Glomerular visceral epithelial cell (primary cell): ENCODE results near the gene RCL1.
"Not testable (repeated sequence)": the region's sequence is repeated elsewhere in the genome, so short reads cannot be mapped to it uniquely, and the experiment has no call there.

Experiments
- DNase-seq: peaks from one replicate; pipeline ENCODE4 v3.0.0-alpha.2; 2016; ENCODE audit errors: extremely low spot score

Gene RCL1, protein sequence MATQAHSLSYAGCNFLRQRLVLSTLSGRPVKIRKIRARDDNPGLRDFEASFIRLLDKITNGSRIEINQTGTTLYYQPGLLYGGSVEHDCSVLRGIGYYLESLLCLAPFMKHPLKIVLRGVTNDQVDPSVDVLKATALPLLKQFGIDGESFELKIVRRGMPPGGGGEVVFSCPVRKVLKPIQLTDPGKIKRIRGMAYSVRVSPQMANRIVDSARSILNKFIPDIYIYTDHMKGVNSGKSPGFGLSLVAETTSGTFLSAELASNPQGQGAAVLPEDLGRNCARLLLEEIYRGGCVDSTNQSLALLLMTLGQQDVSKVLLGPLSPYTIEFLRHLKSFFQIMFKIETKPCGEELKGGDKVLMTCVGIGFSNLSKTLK

DNA sequence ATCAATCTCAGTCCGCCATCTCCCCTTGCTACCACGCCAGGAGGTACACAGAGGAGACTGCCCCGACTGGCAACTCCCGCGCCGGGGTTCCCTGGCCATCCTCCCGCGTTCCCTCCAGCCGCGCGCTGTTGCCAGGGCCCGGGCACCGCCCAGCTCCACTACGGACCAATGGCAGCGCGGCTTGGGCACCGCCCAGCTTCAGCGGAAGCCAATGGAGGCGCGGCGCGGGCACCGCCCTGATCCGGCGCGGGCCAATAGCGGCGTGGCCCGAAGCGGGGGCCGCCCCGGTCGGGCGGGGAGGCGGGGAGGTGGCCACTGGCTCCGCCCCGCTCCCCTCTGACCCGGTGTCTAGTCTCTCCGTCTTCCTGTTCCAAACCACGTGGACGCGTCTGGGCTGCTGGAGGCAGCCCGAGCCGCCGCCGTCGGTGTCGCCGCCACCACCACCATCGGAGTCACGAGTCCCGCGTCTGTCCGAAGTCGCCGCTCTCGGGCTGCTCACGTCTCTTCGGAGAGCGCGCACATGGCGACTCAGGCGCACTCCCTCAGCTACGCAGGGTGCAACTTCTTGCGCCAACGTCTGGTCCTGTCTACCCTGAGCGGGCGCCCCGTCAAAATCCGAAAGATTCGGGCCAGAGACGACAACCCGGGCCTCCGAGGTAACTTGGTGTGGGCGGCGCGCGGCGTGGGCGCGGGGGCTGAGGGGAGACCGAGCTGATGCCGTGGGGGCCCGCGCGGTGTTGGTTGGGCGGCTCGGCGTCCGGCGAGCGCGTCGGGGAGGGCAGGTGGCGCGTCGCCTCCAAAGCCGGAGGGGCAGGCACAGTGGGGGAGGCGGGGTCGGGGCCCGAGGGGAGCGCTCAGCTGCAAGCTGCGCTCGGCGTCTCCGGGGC, at the start of gene RCL1:
RCL1 (plus strand) TSS at position 373 of the 887 bp plus-strand sequence; CDS start at position 521, 148 bp downstream.
- DNase-seq: peak; percentile 96

DNA sequence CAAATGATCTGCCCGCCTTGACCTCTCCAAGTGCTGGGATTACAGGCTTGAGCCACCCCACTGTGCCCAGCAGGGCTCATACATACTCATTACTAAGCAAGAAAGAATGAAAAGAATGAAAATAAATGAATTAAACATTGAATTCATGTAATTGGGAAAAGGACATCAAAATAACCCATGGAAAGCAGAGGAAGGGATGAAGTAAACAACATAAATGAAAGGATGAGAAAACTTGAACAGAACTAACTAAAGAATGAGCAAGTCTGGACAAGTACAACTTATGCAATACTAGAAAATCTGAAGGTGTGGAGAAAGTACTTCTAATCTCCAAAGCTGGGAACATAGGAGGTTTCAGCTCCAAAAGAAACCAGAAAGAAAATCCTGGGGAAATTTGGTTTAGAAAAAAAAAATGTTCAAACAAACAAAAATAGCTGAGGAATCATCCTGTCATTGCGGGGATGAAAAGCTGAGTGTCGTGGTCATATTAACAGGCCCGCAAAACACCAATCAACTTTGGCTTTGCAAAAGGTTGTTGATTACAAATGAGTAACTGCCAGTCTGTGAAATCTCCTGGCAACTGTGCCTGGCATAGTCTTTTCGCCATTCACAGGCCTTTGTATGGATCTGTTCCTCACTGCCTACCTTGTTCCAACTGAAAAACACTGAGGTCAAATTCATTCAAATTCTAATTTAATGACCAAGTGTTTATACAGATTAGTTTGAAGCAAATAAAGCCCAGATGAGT, 49.4 kb upstream of the RCL1 start:
- no peak for DNase-seq

DNA sequence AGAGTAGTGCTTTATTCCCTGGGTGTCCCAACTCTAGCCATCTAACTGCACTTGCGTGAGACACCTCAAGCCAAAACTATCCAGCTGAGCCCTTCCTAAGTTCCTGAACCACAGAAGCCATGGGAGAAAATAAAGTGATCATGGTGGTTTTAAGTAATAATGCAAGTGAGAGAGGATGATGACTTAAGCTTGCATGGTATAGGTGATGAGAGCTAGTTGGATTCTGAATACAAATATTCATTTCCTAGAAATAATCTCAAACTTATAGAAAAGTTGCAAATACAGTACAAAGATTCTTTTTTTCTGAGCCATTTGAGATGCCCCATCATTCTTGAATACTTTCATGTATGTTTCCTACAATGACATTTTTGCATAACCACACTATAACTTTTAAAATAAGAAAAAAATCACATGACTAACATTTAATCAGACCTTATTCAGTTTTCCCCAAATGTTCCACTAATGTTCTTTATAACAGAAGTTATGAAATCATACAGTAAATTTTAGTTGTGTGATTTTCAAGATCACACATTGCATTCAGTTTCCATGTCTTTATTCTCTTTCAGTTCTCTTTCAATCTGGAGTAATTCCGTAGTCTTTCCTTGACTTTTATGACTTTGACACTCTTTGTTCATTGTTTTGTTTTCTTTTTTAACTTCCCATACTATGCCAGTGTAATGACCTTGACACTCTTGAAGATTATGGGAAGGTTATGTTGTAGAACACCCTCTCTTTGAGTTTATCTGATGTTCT, 46.3 kb upstream of the RCL1 start:
- DNase-seq: no peak

DNA sequence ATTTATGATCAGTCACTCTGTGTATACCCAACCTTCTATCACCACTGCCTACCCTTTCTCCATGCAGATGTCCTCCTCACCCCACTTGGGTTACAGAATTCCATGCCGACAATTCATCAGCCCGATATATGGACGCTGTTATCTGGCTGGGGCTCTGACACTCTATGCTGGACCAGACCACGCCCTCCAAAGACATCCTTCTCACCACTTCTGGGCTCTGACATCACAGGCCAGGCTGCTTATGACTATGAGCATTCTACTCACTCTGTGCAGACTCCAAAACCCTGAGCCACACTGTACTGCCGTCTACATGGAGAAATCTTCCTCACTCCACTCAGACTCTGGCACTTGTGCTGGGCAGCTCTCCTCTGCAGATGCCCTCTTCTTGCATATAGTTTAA, 44.1 kb upstream of the RCL1 start:
- no peak for DNase-seq

DNA sequence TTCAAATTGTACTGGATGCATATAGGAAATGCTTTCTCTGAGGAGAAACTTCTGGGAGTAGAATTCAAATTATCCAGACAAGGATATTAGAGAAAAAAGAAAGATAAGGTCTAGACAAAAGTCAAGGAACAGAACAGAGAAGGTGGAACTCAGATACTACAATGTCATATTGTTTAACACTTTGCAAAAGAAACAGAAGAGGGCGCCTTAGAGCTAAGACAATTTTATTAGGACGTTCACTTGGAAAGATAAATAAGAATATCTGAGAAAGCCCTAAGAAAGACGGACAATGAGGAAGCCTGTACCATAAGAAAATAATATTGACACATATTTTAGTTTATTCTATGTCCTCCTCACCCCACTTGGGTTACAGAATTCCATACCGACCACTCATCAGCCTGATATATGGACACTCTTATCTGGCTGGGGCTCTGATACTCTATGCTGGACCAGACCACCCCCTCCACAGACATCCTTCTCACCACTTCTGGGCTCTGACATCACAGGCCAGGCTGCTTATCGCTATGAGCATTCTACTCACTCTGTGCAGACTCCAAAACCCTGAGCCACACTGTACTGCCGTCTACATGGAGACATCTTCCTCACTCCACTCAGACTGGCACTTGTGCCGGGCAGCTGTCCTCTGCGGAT, 42.6 kb upstream of the RCL1 start:
- peak; percentile 45 for DNase-seq

DNA sequence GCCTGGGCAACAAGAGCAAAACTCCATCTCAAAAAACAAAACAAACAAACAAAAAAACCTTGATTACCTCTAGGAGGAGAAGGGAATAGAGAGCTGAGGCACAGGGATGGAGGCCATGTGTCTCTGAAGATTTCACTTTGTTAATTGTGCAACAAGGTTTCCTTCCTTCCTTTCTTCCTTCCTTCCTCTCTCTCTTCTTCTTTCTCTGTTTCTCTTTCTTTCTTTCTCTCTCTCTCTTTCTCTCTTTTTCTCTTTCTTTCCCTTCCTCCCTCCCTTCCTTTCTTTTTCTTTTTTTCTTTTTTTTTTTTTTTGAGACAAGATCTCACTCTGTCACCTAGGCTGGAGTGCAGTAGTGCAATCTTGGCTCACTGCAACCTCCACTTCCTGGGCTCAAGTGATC, 38.2 kb upstream of the RCL1 start:
- DNase-seq: not testable (repeated sequence)

DNA sequence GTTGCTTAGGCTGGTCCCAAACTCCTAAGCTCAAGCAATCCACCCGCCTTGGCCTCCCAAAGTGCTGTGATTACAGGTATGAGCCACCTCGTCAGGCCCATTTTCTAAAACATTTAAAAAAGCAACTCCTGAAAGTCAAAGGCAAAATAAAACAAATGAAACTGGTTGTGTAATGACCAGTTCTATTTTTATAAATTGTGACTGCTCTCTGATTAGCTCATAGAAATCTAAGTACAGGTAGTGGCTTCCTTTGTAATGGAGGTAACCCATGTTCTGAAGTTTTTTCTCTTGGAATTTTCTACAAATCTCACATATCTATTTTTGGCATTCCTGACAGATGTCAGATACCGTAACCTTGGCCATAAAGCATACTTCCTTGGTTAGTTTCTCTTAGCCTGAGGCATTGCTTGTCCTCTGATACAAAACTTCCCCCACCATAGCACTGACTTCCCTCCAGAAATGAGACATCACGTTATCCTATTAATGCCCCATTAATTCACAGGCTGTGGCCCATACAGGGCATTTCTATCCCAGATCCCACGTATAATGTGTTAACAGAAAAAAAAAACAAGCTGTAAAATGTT, 37.6 kb upstream of the RCL1 start:
- DNase-seq: no peak

DNA sequence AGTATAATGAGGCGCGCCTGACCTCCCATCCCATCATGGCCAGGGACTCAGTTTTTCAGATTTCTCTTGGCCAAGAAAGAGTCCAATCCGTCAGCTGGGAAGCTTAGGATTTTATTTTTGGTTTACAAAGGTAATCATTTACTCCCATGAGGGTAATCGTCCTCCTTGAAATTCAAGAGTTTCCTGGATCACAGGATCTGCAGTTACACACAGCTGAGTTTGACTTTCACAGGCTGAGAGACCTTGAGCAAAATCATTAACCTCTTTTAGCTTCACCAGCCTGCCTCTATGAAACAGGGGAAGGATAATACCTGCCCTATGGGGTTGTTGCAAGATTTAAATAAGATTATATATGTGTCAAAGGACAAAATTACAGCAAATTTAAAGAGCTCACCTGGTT, 36.3 kb upstream of the RCL1 start:
- no peak for DNase-seq

DNA sequence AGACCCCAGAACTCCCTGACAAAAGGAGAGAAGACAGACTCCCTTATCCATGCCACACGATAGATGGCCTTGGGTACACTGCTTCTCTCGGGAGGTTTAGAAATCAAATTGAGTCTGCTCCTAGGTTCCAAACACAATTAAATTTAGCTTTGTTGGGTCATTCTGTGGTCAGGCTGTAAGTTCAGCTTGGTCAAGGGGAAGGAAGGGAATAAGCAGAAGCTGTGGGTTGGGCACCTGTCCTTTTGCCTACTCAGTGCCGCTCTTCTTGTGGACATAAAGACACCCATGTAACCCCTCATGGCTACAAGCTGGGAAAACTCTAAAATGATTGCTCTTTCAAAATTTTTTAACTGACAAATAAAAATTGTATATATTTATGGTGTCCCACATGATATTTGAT, 32.6 kb upstream of the RCL1 start:
- no peak for DNase-seq

DNA sequence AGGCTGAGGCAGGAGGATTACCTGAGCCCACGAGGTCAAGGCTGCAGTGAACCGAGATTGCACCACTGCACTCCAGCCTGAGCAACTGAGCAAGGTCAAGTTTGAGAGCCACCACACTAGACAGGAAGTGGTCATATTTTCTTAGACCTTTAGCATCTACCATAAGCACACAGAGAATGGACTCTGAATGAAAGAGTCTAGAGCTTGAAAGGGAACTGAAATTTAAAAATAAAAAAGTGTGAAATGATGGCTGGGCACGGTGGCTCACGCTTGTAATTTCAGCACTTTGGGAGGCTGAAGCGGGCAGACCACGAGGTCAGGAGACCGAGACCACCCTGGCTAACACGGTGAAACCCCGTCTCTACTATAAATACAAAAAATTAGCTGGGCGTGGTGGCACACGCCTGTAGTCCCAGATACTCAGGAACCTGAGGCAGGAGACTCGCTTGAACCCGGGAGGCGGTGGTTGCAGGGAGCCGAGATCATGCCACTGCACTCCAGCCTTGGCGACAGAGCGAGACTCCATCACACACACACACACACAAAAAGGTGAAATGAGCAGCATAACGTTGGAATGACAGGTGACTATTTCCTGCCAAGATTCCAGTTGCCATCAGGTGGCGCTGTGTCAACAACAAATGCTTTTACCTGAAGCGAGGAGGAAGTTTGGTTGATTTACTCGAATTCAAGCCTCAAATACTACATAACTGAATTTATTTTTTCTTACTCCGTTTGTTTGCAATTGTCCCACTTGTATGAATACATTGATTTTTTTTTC, 30.4 kb upstream of the RCL1 start:
- peak; percentile 79 for DNase-seq

DNA sequence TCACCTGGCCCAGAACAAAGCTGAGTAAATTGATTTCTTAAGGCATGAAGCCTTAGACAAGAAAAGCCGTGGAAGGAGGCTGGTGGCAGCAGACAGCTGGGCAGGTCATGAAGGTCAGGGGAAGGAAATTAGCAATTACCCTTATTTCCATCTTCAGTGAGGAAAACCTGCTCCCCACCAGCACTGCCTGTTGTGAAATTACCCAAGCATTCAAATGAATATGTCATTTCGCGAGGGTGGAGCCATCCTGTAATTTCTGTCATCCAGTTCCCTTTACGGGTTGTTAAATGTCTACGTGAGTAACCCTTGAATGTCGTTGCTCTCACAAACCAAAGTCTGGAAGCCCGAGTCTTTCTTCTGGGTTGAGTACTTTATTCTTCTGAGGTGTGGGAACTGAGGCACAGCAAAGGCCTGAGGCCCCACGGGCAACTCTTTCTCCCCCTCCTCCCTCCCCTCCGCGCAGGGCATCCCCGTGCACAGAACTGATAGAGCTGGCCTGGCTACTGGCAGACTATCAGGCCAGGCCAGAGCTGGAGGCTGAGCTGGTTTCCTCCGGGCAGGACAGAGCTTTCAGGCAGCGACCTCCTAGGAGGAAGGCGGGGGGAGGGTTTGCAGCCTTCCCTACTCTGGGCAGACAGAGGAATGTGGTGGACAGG, 29.7 kb upstream of the RCL1 start:
- DNase-seq: no peak

DNA sequence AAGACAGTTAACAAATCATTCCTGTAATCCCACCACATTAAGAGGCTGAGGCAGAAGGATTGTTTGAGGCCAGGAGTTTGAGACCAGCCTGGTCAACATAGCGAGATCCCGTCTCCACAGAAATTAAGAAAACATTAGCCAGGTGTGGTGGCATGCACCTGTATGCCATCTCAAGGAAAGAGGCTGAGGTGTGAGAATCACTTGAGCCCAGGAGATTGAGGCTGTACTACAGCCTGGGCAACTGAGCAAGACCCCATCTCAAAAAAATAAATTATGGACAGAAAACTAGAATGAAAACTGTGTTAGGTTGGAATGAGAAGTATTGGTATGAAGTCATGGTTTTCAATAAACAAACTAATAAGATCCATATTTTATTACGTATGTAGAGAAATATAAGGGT, 28.7 kb upstream of the RCL1 start:
- DNase-seq: no peak

DNA sequence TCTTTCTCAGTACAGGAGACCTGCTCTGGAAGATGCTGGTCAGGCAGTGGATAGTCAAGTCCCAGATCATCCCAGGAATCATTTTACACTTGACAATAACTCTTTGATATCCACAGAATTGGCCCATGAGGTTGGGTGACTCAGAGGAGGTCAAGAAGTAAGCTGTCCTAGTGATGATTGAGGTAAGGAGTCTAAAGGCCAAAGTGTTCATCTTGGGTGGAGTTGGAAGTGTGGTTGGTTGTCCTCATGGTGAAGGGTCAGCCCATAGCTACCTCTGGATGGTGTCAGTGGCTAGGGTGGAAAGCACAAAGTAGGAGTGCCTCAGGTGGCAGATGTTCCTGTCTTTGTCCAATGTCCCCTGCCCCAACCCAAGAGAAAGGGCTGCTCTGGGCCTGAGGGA, 24.1 kb upstream of the RCL1 start:
- no peak for DNase-seq

DNA sequence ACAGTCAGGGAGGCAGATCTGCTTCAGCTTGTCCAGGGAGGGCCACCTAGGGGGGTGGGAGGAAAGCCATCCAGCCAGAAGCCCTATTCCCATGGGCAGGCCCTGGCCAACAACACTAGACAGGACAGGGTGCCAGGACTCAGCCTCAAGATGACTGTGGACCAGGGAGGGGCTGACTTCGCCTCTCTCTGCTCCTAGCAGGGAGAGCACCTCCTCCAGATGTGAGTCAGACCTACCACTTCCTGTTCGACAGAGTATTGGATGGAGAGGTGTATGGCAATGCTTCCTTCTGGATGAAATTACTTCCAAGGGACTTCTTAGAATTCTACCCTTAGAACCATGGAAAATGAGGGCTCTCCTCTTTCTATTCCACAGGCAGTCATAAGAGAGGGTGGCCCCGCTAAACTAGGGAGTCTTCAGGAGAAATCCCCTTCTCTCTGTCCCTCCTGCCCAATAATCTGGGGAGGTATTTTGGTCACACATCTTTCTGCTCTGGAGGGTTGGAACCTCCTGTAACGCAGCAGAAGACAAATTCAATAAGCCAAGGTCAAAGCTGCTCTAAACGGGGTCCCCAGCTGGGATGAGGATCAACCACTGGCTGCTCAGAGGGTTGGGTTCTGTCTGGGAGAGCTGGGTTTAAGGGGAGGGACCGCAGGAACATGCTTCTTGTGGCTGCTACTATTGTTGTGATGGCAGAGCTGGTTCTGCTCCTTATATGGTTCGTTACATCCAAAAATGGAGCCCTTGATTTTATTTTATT, 23.2 kb upstream of the RCL1 start:
- peak; percentile 53 for DNase-seq

DNA sequence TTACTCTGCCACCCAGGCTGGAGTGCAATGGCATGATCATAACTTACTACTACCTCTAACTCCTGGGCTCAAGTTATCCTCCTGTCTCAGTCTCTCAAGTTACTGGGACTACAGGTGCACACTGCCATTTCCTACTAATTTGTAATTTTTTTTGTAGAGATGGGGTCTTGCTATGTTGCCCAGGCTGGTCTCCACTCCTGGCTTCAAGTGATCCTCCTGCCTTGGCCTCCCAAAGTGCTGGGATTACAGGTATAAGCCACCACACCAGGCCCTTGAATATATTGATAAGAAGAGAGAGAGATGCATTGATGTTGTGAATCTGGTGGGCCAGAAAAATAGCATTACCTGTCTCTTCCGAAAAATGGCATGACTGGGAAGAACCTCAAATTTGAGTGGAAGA, 21.0 kb upstream of the RCL1 start:
- DNase-seq: no peak

DNA sequence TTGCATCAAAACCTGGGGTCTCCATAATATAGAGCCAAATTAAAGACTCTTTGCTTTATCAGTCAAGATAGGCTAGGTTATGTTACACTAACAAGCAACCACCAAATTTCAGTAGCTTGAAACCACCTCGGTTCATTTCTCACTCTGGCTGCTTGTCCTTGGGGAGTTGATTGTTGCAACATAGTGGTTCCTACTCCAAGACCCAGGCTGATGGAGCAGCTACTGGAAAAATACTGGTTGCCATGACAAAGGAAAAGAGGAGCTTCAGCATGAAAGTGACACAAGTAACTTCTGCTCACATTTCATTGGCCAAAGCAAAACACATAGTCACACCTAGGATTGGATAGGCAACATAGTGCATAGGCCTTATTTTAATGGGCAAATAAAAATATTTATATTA, 18.5 kb upstream of the RCL1 start:
- DNase-seq: no peak

DNA sequence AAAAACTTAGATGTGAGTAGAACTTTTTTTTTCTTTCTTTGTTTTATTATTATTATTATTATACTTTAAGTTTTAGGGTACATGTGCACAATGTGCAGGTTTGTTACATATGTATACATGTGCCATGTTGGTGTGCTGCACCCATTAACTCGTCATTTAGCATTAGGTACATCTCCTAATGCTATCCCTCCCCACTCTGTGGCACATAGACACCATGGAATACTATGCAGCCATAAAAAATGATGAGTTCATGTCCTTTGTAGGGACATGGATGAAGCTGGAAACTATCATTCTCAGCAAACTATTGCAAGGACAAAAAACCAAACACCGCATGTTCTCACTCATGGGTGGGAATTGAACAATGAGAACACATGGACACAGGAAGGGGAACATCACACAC, 17.8 kb upstream of the RCL1 start:
- not testable (repeated sequence) for DNase-seq

DNA sequence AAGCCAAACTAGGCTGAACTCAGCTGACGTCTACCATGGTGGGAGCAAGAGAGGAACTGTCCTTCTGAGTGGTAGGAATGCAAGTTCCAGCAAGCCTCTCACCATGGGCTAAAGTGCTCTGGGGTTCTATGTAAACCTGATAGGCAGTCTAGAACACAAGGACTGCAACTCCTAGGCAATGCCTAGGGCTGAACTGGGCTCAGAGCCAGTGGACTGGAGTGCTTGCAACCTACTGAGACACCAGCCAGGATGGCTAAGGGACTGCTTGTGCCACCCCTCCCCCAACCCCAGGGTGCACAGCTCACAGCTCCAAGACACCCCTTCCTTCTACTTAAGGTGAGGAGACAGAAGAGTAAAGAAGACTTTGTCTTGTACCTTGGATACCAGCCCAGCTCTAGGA, 12.1 kb upstream of the RCL1 start:
- no peak for DNase-seq

DNA sequence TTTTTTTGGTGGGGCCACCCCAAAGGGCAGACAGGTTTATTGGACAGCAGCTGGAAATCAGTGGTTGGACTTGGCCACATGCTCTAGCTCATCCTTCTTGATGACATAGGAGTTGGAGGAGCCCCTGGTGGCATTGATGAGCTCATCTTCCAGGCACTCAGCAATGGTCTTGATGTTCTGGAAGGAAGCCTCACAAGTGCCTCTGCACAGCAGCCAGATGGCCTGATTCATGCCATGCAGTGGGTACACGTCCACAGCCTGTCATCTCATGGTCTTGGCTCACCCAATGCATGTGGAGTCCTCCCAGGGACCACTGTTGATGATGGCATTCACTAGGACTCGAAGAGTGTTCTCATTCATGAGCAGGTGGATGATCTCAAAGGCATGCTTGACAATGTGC, 11.3 kb upstream of the RCL1 start:
- DNase-seq: peak; percentile 9
